Gastroesophageal sphincter (tissue), 3 donors: ENCODE data around the gene SLC24A3.

Experiments used
- POLR2A ChIP-seq, 2 donors: fragments of 450-650 bp; IDR thresholded peaks; one replicate each; pipeline ENCODE4 v1.6.1; 2017; ENCODE audit warnings: antibody characterized with exemption in 2 of 2, mild to moderate bottlenecking in 2 of 2, moderate library complexity in 1 of 2
- POLR2AphosphoS5 ChIP-seq: sonication (generic); formaldehyde crosslinking; IDR thresholded peaks from one replicate; pipeline ENCODE4 v1.6.1; 2017; ENCODE audit warnings: antibody characterized with exemption
- TF ChIP-seq, protein P1 (sequence below), 4 experiments: fragments of 200-600 bp in 2 of 4; fragments of 450-650 bp in 2 of 4; sonication (generic) in 1 of 4; IDR thresholded peaks; one replicate each; pipeline ENCODE4 v1.5.1; 2017 to 2019; ENCODE audit warnings: antibody characterized with exemption in 4 of 4, mild to moderate bottlenecking in 2 of 4, moderate library complexity in 2 of 4

DNA sequence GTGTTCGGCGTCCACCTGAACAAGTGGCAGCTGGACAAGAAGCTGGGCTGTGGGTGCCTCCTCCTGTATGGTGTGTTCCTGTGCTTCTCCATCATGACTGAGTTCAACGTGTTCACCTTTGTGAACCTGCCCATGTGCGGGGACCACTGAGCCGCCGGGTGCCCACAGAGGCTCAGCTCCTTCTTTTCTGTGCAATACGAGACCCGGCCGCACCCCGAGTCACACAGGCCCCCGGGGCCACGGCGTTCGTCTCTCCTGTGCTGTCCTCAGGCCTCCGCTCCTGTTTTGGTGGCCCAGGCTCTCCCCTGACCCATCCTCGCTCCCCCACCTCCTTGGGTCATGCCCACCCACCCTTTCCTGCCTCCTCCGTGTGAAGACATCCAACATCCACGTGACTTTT is 508.5 kb downstream of the SLC24A3 start:
- TF ChIP-seq POLR2A (IDR thresholded peaks at IDR 0.05) = no peak
- no peak for TF ChIP-seq POLR2AphosphoS5
- TF ChIP-seq, protein P1, sequence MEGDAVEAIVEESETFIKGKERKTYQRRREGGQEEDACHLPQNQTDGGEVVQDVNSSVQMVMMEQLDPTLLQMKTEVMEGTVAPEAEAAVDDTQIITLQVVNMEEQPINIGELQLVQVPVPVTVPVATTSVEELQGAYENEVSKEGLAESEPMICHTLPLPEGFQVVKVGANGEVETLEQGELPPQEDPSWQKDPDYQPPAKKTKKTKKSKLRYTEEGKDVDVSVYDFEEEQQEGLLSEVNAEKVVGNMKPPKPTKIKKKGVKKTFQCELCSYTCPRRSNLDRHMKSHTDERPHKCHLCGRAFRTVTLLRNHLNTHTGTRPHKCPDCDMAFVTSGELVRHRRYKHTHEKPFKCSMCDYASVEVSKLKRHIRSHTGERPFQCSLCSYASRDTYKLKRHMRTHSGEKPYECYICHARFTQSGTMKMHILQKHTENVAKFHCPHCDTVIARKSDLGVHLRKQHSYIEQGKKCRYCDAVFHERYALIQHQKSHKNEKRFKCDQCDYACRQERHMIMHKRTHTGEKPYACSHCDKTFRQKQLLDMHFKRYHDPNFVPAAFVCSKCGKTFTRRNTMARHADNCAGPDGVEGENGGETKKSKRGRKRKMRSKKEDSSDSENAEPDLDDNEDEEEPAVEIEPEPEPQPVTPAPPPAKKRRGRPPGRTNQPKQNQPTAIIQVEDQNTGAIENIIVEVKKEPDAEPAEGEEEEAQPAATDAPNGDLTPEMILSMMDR (IDR thresholded peaks at IDR 0.05) = no peak
